ENCODE data around the gene SEPTIN6. TPM values are rescaled to one million over a fixed set of nuclear protein-coding genes. Genes with fewer than 3 reads are reported as not detected.

Gene SEPTIN6
- total and polyA plus RNA-seq, 2 of the 13 experiments (the other 11 are each of a cell fraction or from before 2014, with no cell fraction given): 21.7 to 38.3 TPM

GRCh38 chrX:119690921-119691716 lies 1.8 kb downstream of the SEPTIN6 start (continued):
- no peak for TF ChIP-seq ZBTB37 (CRISPR knock-in tag; IDR thresholded peaks at IDR 0.05)
- TF ChIP-seq NFE2L2 (IDR thresholded peaks at IDR 0.05; ENCODE audit: low read length): no peak
- TF ChIP-seq ZNF740 (CRISPR knock-in tag; IDR thresholded peaks at IDR 0.05): no peak
- no peak for TF ChIP-seq PATZ1 (CRISPR knock-in tag; IDR thresholded peaks at IDR 0.05)
- no peak for TF ChIP-seq HOXA9 (CRISPR knock-in tag; IDR thresholded peaks at IDR 0.05; ENCODE audit: borderline replicate concordance)
- no peak for TF ChIP-seq MED1 (CRISPR knock-in tag; IDR thresholded peaks at IDR 0.05)
- TF ChIP-seq CEBPG (CRISPR knock-in tag; IDR thresholded peaks at IDR 0.05): peak; percentile 36; the same call in 1 of the 2 replicates
- peak; percentile 44; the same call in 1 of the 2 replicates for TF ChIP-seq CEBPB (IDR thresholded peaks at IDR 0.05; ENCODE audit: borderline replicate concordance, low read depth, low read length)
- TF ChIP-seq ZNF335 (CRISPR knock-in tag; IDR thresholded peaks at IDR 0.05): no peak
- TF ChIP-seq PPARG (CRISPR knock-in tag; conservative IDR thresholded peaks at IDR 0.05): no peak
- peak; percentile 73 for TF ChIP-seq CREB1 (IDR thresholded peaks at IDR 0.05)
- no peak for TF ChIP-seq CREB1 (CRISPR knock-in tag; IDR thresholded peaks at IDR 0.05)
- no peak for TF ChIP-seq ARID2 (CRISPR knock-in tag; IDR thresholded peaks at IDR 0.05; ENCODE audit: borderline replicate concordance)
- TF ChIP-seq BATF2 (CRISPR knock-in tag; IDR thresholded peaks at IDR 0.05): no peak
- TF ChIP-seq ZNF333 (CRISPR knock-in tag; IDR thresholded peaks at IDR 0.05; ENCODE audit: borderline replicate concordance): no peak
- no peak for TF ChIP-seq TFE3 (CRISPR knock-in tag; IDR thresholded peaks at IDR 0.05)
- TF ChIP-seq ZSCAN9 (CRISPR knock-in tag; IDR thresholded peaks at IDR 0.05; ENCODE audit: borderline replicate concordance): no peak
- no peak for TF ChIP-seq ZFP37 (CRISPR knock-in tag; IDR thresholded peaks at IDR 0.05; ENCODE audit: borderline replicate concordance)

All from HepG2 (cell line).